ENCODE data around the gene LUZP1. TPM values are rescaled to one million over a fixed set of nuclear protein-coding genes. Genes with fewer than 3 reads are reported as not detected.

The LUZP1 gene
- total and polyA plus RNA-seq, 12 donors = 7.1 to 65.3 (median 26.5) TPM

GRCh38 chr1:23129846-23130245 is 38.8 kb downstream of the LUZP1 start:
- H3K4me1 ChIP-seq (replicated peaks in 1 of 2) = peaks cover 9 to 23% of the 10 kb centered on the region in 2 donors
- intact Hi-C loops (cut with DNase I) = no loop called here
- TF ChIP-seq POLR2A (IDR thresholded peaks at IDR 0.05) = no peak
- TF ChIP-seq CTCF (IDR thresholded peaks at IDR 0.05) = no peak

GRCh38 chr1:23126801-23127200 is 41.9 kb downstream of the LUZP1 start:
- no peak overlapping the region for H3K4me3 ChIP-seq
- DNase-seq = no peak
- no peaks in the 10 kb centered on the region for H3K36me3 ChIP-seq (replicated peaks in 1 of 2)
- 87 to 90% (median 88%) methylated on average over 3 of the region's 3 CpGs for WGBS, 4 donors
- no peak for TF ChIP-seq CTCF (IDR thresholded peaks at IDR 0.05)
- TF ChIP-seq POLR2A (IDR thresholded peaks at IDR 0.05) = no peak
- no peaks in the 10 kb centered on the region for H3K27me3 ChIP-seq
- H3K27ac ChIP-seq = no peak overlapping the region
- no peaks in the 10 kb centered on the region for H3K9me3 ChIP-seq (replicated peaks in 1 of 3)
- intact Hi-C loops (cut with DNase I) = no loop called here
- H3K4me1 ChIP-seq (replicated peaks in 1 of 2) = peaks cover 27 to 53% of the 10 kb centered on the region in 2 donors

More at GRCh38 chr1:23129846-23130245, 38.8 kb downstream of the LUZP1 start:
- DNase-seq = no peak
- Histone ChIP-seq H3K27ac (no peak overlapping the region), H3K4me3 (no peak overlapping the region), H3K9me3 (replicated peaks in 1 of 3) (no peaks in the 10 kb centered on the region), H3K36me3 (replicated peaks in 1 of 2) (no peaks in the 10 kb centered on the region), H3K27me3 (no peaks in the 10 kb centered on the region)

- peak overlapping the region in 1 of 5 donors; percentile 1 for H3K27ac ChIP-seq
- H3K9me3 ChIP-seq (replicated peaks in 1 of 3) = no peaks in the 10 kb centered on the region
- H3K27me3 ChIP-seq = no peaks in the 10 kb centered on the region
- TF ChIP-seq CTCF (IDR thresholded peaks at IDR 0.05) = no peak
- no peak for TF ChIP-seq POLR2A (IDR thresholded peaks at IDR 0.05)
- peaks cover 27 to 59% of the 10 kb centered on the region in 2 donors for H3K4me1 ChIP-seq (replicated peaks in 1 of 2)
- DNase-seq = no peak
- intact Hi-C loops (cut with DNase I) = no loop called here
- no peaks in the 10 kb centered on the region for H3K36me3 ChIP-seq (replicated peaks in 1 of 2)
- H3K4me3 ChIP-seq = no peak overlapping the region
- WGBS, 4 donors = 24 to 50% (median 37%) methylated on average over 1 of the region's 1 CpG
Observed at GRCh38 chr1:23126200-23126599, 42.5 kb downstream of the LUZP1 start.

GRCh38 chr1:23125489-23125888 is 43.2 kb downstream of the LUZP1 start:
- DNase-seq = no peak
- no peak for TF ChIP-seq POLR2A (IDR thresholded peaks at IDR 0.05)
- TF ChIP-seq CTCF (IDR thresholded peaks at IDR 0.05) = no peak
- Histone ChIP-seq H3K9me3 (replicated peaks in 1 of 3) (no peaks in the 10 kb centered on the region), H3K27me3 (no peaks in the 10 kb centered on the region), H3K27ac (peak overlapping the region in 1 of 5 donors; percentile 1), H3K4me3 (no peak overlapping the region), H3K36me3 (replicated peaks in 1 of 2) (no peaks in the 10 kb centered on the region), H3K4me1 (replicated peaks in 1 of 2) (peaks cover 27 to 66% of the 10 kb centered on the region in 2 donors)
- intact Hi-C loops (cut with DNase I) = no loop called here
- WGBS, 4 donors = 70 to 80% (median 73%) methylated on average over 4 of the region's 4 CpGs

Data from adrenal gland (tissue), 12 donors.